Osteoblast (primary cell): ENCODE measurements around the gene TNFSF13B. TPM values are rescaled to one million over a fixed set of nuclear protein-coding genes. Genes with fewer than 3 reads are reported as not detected.

Source experiments
- DNase-seq: peaks from one replicate; pipeline ENCODE4 v3.0.0; 2011; ENCODE audit warnings: low spot score, mixed read lengths; ENCODE audit not compliant: insufficient read length; ENCODE audit errors: missing footprints
- H2AFZ ChIP-seq: 2 replicates; pipeline ENCODE4 v1.6.0; 2011; ENCODE audit warnings: mild to moderate bottlenecking, low read length
- H3K27ac ChIP-seq: 2 replicates; pipeline ENCODE4 v1.5.1; 2011; ENCODE audit warnings: mild to moderate bottlenecking, low read depth, low read length, moderate library complexity
- H3K27me3 ChIP-seq: 2 replicates; pipeline ENCODE4 v1.6.0; 2012; ENCODE audit warnings: mild to moderate bottlenecking, control low read depth, inconsistent platforms, low read length, moderate library complexity; ENCODE audit not compliant: insufficient read depth
- H3K36me3 ChIP-seq: 2 replicates; pipeline ENCODE4 v1.5.1; 2011; ENCODE audit warnings: mild to moderate bottlenecking, low read length, control low read depth, moderate library complexity; ENCODE audit not compliant: insufficient read depth
- H3K4me1 ChIP-seq: 2 replicates; pipeline ENCODE4 v1.5.1; 2011; ENCODE audit warnings: mild to moderate bottlenecking, low read length, control low read depth, moderate library complexity; ENCODE audit not compliant: insufficient read depth
- H3K4me2 ChIP-seq: 2 replicates; pipeline ENCODE4 v1.6.0; 2011; ENCODE audit warnings: mild to moderate bottlenecking, low read length; ENCODE audit not compliant: insufficient read depth
- H3K4me3 ChIP-seq: fragments of 200-600 bp; sonication (generic); 3 replicates; pipeline ENCODE4 v1.5.1; 2012; ENCODE audit warnings: mild to moderate bottlenecking, low read length, inconsistent platforms; ENCODE audit not compliant: insufficient read depth
- H3K79me2 ChIP-seq: 2 replicates; pipeline ENCODE4 v1.6.0; 2012; ENCODE audit warnings: mild to moderate bottlenecking, low read length, control low read depth, inconsistent platforms; ENCODE audit not compliant: insufficient read depth
- H3K9me3 ChIP-seq: 2 replicates; pipeline ENCODE4 v1.5.1; 2011; ENCODE audit warnings: low read depth, low read length, control low read depth
- H4K20me1 ChIP-seq: 2 replicates; pipeline ENCODE4 v1.6.0; 2012; ENCODE audit warnings: mild to moderate bottlenecking, low read length, control low read depth; ENCODE audit not compliant: insufficient read depth
- total RNA-seq: library from RNA; depleted of rRNA; stranded (reverse); fragments of >200 nt; gene quantifications from 2 replicates; pipeline ENCODE4 v1.2.3, GENCODE V29; 2012
- TF ChIP-seq, protein P1 (sequence below): IDR thresholded peaks from 2 replicates; pipeline ENCODE4 v1.5.1; 2011; ENCODE audit warnings: mild to moderate bottlenecking, low read depth, low read length, moderate library complexity; ENCODE audit errors: extremely low read depth

The TNFSF13B gene
- total RNA-seq, 1 donor: 2.2 TPM

DNA sequence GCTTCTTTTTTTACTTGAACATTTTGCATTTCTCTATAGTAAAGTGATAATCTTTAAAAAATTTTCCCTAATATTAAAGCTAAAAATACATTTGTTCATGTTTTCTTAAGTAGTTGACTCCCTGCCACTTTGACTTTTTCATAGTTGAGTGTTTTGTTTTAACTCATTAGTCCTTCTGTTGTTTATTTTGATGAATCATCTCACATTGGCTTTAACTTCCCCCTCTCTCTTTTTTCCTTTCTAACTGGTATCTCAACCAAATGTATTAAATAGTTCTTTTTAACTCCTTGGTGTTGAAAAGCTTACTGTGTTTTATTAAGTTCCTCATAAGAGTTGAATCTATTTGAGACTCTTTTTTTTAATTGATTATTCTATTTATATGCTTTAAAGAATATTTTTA is 2.8 kb downstream of the TNFSF13B start:
- DNase-seq: no peak
- no peaks in the 10 kb centered on the region for H3K79me2 ChIP-seq
- no peaks in the 10 kb centered on the region for H3K9me3 ChIP-seq
- H3K27ac ChIP-seq: no peak overlapping the region
- TF ChIP-seq, protein P1, sequence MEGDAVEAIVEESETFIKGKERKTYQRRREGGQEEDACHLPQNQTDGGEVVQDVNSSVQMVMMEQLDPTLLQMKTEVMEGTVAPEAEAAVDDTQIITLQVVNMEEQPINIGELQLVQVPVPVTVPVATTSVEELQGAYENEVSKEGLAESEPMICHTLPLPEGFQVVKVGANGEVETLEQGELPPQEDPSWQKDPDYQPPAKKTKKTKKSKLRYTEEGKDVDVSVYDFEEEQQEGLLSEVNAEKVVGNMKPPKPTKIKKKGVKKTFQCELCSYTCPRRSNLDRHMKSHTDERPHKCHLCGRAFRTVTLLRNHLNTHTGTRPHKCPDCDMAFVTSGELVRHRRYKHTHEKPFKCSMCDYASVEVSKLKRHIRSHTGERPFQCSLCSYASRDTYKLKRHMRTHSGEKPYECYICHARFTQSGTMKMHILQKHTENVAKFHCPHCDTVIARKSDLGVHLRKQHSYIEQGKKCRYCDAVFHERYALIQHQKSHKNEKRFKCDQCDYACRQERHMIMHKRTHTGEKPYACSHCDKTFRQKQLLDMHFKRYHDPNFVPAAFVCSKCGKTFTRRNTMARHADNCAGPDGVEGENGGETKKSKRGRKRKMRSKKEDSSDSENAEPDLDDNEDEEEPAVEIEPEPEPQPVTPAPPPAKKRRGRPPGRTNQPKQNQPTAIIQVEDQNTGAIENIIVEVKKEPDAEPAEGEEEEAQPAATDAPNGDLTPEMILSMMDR: no peak
- no peaks in the 10 kb centered on the region for H3K36me3 ChIP-seq
- no peaks in the 10 kb centered on the region for H4K20me1 ChIP-seq
- peaks cover 8% of the 10 kb centered on the region for H3K4me1 ChIP-seq
- H3K4me2 ChIP-seq: no peak overlapping the region
- H3K27me3 ChIP-seq: no peaks in the 10 kb centered on the region
- no peak overlapping the region for H3K4me3 ChIP-seq
- H2AFZ ChIP-seq: no peak overlapping the region

DNA sequence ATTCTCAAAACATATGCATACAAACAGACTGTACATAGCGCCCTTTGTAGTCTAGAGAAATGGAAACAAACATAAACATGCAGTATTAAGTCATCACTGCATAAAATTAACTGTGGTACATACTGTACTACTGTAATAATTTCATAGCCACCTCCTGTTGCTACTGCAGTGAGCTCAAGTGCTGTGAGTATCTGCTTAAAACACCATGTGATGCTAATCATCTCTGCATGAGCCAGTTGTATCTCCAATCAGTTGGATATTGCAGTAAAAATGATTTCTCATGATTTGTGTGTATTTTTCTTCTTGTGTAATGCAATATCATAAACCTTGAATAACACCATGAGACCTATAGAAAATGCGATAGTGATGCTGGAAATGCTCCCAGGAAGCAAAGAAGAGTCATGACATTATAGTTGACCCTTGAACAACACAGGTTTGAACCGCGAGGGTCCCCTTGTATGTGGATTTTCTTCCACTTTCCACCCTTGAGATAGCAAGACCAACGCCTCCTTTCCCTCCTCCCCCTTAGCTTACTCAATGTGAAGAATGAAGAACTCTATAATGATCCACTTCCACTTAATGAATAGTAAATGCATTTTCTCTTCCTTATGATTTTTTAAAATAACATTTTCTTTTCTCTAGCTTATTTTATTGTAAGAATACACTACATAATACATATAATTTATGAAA is 4.1 kb downstream of the TNFSF13B start:
- no peak overlapping the region for H3K4me3 ChIP-seq
- H3K4me1 ChIP-seq: peaks cover 8% of the 10 kb centered on the region
- H3K36me3 ChIP-seq: no peaks in the 10 kb centered on the region
- H3K9me3 ChIP-seq: no peaks in the 10 kb centered on the region
- no peak overlapping the region for H2AFZ ChIP-seq
- H4K20me1 ChIP-seq: no peaks in the 10 kb centered on the region
- no peak for DNase-seq
- H3K27me3 ChIP-seq: no peaks in the 10 kb centered on the region
- H3K4me2 ChIP-seq: no peak overlapping the region
- H3K79me2 ChIP-seq: no peaks in the 10 kb centered on the region
- H3K27ac ChIP-seq: no peak overlapping the region
- TF ChIP-seq, protein P1: no peak

GRCh38 chr13:108274718-108275117 is 5.2 kb downstream of the TNFSF13B start:
- Histone ChIP-seq H3K4me2 (no peak overlapping the region), H3K27ac (no peak overlapping the region), H3K79me2 (no peaks in the 10 kb centered on the region), H4K20me1 (no peaks in the 10 kb centered on the region), H3K4me1 (peaks cover 4% of the 10 kb centered on the region), H3K9me3 (no peaks in the 10 kb centered on the region), H3K4me3 (no peak overlapping the region), H2AFZ (no peak overlapping the region), H3K27me3 (no peaks in the 10 kb centered on the region), H3K36me3 (no peaks in the 10 kb centered on the region)
- TF ChIP-seq, protein P1: no peak
- no peak for DNase-seq

DNA sequence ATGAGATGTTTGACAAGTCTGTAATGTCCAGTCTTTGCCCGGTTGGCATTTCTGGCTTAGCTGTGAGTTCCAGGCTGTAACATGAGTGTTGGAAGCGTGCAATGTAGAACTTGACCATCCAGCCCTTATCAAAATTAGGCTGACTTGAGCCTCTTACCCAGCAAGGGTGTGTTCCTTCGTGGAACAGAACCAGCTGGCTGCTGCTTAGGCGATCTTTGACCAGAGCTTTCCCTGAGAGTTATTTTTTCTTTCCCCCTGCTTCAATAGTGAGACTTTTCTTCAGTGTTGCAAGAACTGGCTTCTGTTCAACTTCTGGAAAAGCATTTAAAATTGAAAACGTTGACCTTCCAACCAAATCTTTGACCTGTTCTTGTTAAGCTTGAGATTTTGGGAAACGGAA is 6.5 kb downstream of the TNFSF13B start:
- no peaks in the 10 kb centered on the region for H3K27me3 ChIP-seq
- no peak overlapping the region for H3K27ac ChIP-seq
- DNase-seq: no peak
- no peak overlapping the region for H3K4me3 ChIP-seq
- TF ChIP-seq, protein P1: no peak
- no peaks in the 10 kb centered on the region for H3K4me1 ChIP-seq
- H2AFZ ChIP-seq: no peak overlapping the region
- no peaks in the 10 kb centered on the region for H4K20me1 ChIP-seq
- H3K79me2 ChIP-seq: no peaks in the 10 kb centered on the region
- no peak overlapping the region for H3K4me2 ChIP-seq
- no peaks in the 10 kb centered on the region for H3K36me3 ChIP-seq
- no peaks in the 10 kb centered on the region for H3K9me3 ChIP-seq
